HG03139 (cell line): ENCODE results near the gene GALNT8.
"Not testable (repeated sequence)": the region's sequence is repeated elsewhere in the genome, so short reads cannot be mapped to it uniquely, and the experiment has no call there.

Source experiments
- ATAC-seq: cut with Tn5 transposase; IDR thresholded peaks from one replicate; pipeline ENCODE4 v1.9.1; 2021; ENCODE audit not compliant: unreplicated experiment

Gene GALNT8

GRCh38 chr12:4742416-4742970 lies 22.3 kb downstream of the GALNT8 start:
- ATAC-seq, result no peak

GRCh38 chr12:4743046-4743445 lies 22.8 kb downstream of the GALNT8 start:
- ATAC-seq, result no peak

GRCh38 chr12:4744709-4745108 lies 24.5 kb downstream of the GALNT8 start:
- ATAC-seq, result no peak

GRCh38 chr12:4745249-4745648 lies 25.0 kb downstream of the GALNT8 start:
- no peak for ATAC-seq

- ATAC-seq, result not testable (repeated sequence)
These were observed 31.5 kb downstream of the GALNT8 start for GRCh38 chr12:4751654-4752053.

- no peak for ATAC-seq
These were observed 42.6 kb downstream of the GALNT8 start for GRCh38 chr12:4762773-4763172.

- no peak for ATAC-seq
These were observed 43.3 kb downstream of the GALNT8 start for GRCh38 chr12:4763549-4763948.

- ATAC-seq, result no peak
These were observed 46.2 kb downstream of the GALNT8 start for GRCh38 chr12:4766445-4766844.

- no peak for ATAC-seq
These were observed 47.0 kb downstream of the GALNT8 start for GRCh38 chr12:4767186-4767585.

GRCh38 chr12:4768341-4768740 lies 48.1 kb downstream of the GALNT8 start:
- ATAC-seq, result no peak

- no peak for ATAC-seq
These were observed 48.9 kb downstream of the GALNT8 start for GRCh38 chr12:4769073-4769472.

GRCh38 chr12:4771172-4771959 lies 51.2 kb downstream of the GALNT8 start:
- ATAC-seq, result no peak

- ATAC-seq, result no peak
These were observed 51.9 kb downstream of the GALNT8 start for GRCh38 chr12:4771960-4772566.

GRCh38 chr12:4775936-4776335 lies 55.7 kb downstream of the GALNT8 start:
- ATAC-seq, result no peak

GRCh38 chr12:4779749-4780148 lies 59.5 kb downstream of the GALNT8 start:
- ATAC-seq, result no peak

GRCh38 chr12:4780641-4781611 lies 60.7 kb downstream of the GALNT8 start:
- ATAC-seq, result no peak

- no peak for ATAC-seq
These were observed 64.3 kb downstream of the GALNT8 start for GRCh38 chr12:4784404-4785054.

GRCh38 chr12:4786795-4787194 lies 66.6 kb downstream of the GALNT8 start:
- ATAC-seq, result no peak

- ATAC-seq, result no peak
These were observed 67.8 kb downstream of the GALNT8 start for GRCh38 chr12:4787965-4788364.

GRCh38 chr12:4789776-4790175 lies 69.6 kb downstream of the GALNT8 start:
- no peak for ATAC-seq

GRCh38 chr12:4791497-4791896 lies 71.3 kb downstream of the GALNT8 start:
- no peak for ATAC-seq
